ENCODE data around the gene POLR1B.
"Not testable (repeated sequence)": the region's sequence is repeated elsewhere in the genome, so short reads cannot be mapped to it uniquely, and the experiment has no call there.

DNA sequence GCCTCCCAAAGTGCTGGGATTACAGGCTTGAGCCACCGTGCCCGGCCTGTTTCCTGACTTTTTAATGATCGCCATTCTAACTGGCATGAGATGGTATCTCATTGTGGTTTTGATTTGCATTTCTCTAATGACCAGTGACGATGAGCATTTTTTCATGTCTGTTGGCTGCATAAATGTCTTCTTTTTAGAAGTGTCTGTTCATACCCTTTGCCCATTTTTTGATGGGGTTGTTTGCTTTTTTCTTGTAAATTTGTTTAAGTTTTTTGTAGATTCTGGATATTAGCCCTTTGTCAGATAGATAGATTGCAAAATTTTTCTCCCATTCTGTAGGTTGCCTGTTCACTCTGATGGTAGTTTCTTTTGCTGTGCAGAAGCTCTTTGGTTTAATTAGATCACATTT lies 67.1 kb downstream of the POLR1B start:
- TF ChIP-seq, protein P1, sequence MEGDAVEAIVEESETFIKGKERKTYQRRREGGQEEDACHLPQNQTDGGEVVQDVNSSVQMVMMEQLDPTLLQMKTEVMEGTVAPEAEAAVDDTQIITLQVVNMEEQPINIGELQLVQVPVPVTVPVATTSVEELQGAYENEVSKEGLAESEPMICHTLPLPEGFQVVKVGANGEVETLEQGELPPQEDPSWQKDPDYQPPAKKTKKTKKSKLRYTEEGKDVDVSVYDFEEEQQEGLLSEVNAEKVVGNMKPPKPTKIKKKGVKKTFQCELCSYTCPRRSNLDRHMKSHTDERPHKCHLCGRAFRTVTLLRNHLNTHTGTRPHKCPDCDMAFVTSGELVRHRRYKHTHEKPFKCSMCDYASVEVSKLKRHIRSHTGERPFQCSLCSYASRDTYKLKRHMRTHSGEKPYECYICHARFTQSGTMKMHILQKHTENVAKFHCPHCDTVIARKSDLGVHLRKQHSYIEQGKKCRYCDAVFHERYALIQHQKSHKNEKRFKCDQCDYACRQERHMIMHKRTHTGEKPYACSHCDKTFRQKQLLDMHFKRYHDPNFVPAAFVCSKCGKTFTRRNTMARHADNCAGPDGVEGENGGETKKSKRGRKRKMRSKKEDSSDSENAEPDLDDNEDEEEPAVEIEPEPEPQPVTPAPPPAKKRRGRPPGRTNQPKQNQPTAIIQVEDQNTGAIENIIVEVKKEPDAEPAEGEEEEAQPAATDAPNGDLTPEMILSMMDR (IDR thresholded peaks at IDR 0.05), result not testable (repeated sequence)
- not testable (repeated sequence) for TF ChIP-seq EZH2phosphoT487, EZH2 (IDR thresholded peaks at IDR 0.05)
